Endothelial cell of umbilical vein (primary cell): ENCODE results near the gene CTDSPL. TPM values are rescaled to one million over a fixed set of nuclear protein-coding genes. Genes with fewer than 3 reads are reported as not detected.

Source experiments
- BruUV-seq: library from RNA; stranded (reverse); fragments of 400-500 nt; replicated peaks from 2 replicates; lab custom pipeline; 2021; lab: Mats Ljungman, UMichigan
- CTCF ChIA-PET: fragments of 300-600, 350-600 bp; sonication (Branson Sonifier 250); formaldehyde crosslinking; loops from one replicate; lab custom pipeline; 2021; ENCODE audit warnings: antibody characterized with exemption, inconsistent platforms; lab: Charles Lee
- POLR2A ChIA-PET: fragments of 300-600, 350-600 bp; sonication (Branson Sonifier 250); formaldehyde crosslinking; loops from one replicate; lab custom pipeline; 2021; ENCODE audit warnings: antibody characterized with exemption, inconsistent platforms; lab: Charles Lee
- DNase-seq: peaks from one replicate; pipeline ENCODE4 v3.0.0-alpha.2; 2011; ENCODE audit warnings: low read depth, low spot score
- FAIRE-seq: peaks from 2 replicates; lab custom pipeline; 2011; peaks lifted over from hg19 to GRCh38; lab: Jason Lieb, UNC
- H2AFZ ChIP-seq: 2 replicates; pipeline ENCODE4 v1.6.0; 2012; ENCODE audit warnings: low read depth, low read length, control low read depth, inconsistent platforms
- H3K27ac ChIP-seq: 2 replicates; pipeline ENCODE4 v1.5.1; 2011; ENCODE audit warnings: low read depth, mild to moderate bottlenecking, control low read depth, low read length, moderate library complexity; ENCODE audit not compliant: insufficient read depth
- H3K27me3 ChIP-seq, 2 experiments: 2 replicates each; pipeline versions ENCODE4 v1.6.0 to v1.6.1; 2011; ENCODE audit warnings: low read length in 2 of 2, mixed read lengths in 1 of 2; ENCODE audit not compliant: control insufficient read depth in 2 of 2, insufficient read depth in 2 of 2
- H3K36me3 ChIP-seq, 2 experiments: 2 replicates in 1 of 2; 3 replicates in 1 of 2; pipeline ENCODE4 v1.5.1; 2011; ENCODE audit warnings: low read length in 2 of 2, mild to moderate bottlenecking in 1 of 2, moderate library complexity in 1 of 2; ENCODE audit not compliant: control insufficient read depth in 2 of 2, insufficient read depth in 2 of 2; ENCODE audit errors: extremely low read depth in 1 of 2
- H3K4me1 ChIP-seq: 3 replicates; pipeline ENCODE4 v1.5.1; 2011; ENCODE audit warnings: mild to moderate bottlenecking, low read length; ENCODE audit not compliant: control insufficient read depth, insufficient read depth; ENCODE audit errors: extremely low read depth
- H3K4me2 ChIP-seq: 2 replicates; pipeline ENCODE4 v1.6.1; 2011; ENCODE audit warnings: low read length, control low read depth, mixed read lengths; ENCODE audit not compliant: insufficient read depth
- H3K4me3 ChIP-seq, 3 experiments: fragments of 200-600 bp in 1 of 3; sonication (generic), shearing (Covaris generic) in 1 of 3; replicated peaks in 1 of 3; 2 replicates each; pipeline ENCODE4 v1.5.1; 2011 to 2016; ENCODE audit warnings: control low read depth in 3 of 3, low read length in 3 of 3, mild to moderate bottlenecking in 2 of 3, inconsistent platforms in 1 of 3, low read depth in 1 of 3, moderate library complexity in 1 of 3; ENCODE audit not compliant: insufficient read depth in 1 of 3
- H3K79me2 ChIP-seq: 2 replicates; pipeline ENCODE4 v1.6.0; 2012; ENCODE audit warnings: low read length, inconsistent platforms; ENCODE audit not compliant: control insufficient read depth, insufficient read depth
- H3K9ac ChIP-seq: replicated peaks from 2 replicates; pipeline ENCODE3; 2011; ENCODE audit warnings: low read length, control low read depth; ENCODE audit not compliant: insufficient read depth; ENCODE audit errors: extremely low read depth
- H3K9me1 ChIP-seq: replicated peaks from 3 replicates; pipeline ENCODE4 v1.6.0; 2011; ENCODE audit warnings: mild to moderate bottlenecking, low read length; ENCODE audit not compliant: control insufficient read depth, insufficient read depth; ENCODE audit errors: extremely low read depth
- H3K9me3 ChIP-seq: replicated peaks from 2 replicates; pipeline ENCODE4 v1.5.1; 2012; ENCODE audit warnings: low read length, inconsistent platforms; ENCODE audit not compliant: control insufficient read depth, insufficient read depth
- H4K20me1 ChIP-seq: replicated peaks from 2 replicates; pipeline ENCODE3; 2011; ENCODE audit warnings: mild to moderate bottlenecking, low read length; ENCODE audit not compliant: control insufficient read depth, insufficient read depth; ENCODE audit errors: extremely low read depth
- JUN ChIP-seq: IDR thresholded peaks from 2 replicates; pipeline ENCODE4 v1.6.1; 2011; ENCODE audit warnings: borderline replicate concordance, low read depth; ENCODE audit not compliant: insufficient read length, insufficient read depth
- dilution Hi-C: fragments of 300-500 bp; cut with MboI; formaldehyde crosslinking; loops from one replicate; pipeline ENCODE4 v1.15.0; 2019; ENCODE audit warnings: low sequenced_read_pairs; ENCODE audit not compliant: extremely low pct_ligation_motif_present
- intact Hi-C: fragments of 100-400 bp; cut with micrococcal nuclease; formaldehyde crosslinking; loops from one replicate; pipeline ENCODE4 v1.10.0; 2022
- polyA plus RNA-seq, 4 experiments: library from polyadenylated mRNA; depleted of rRNA in 3 of 4; stranded (reverse) in 3 of 4; unstranded in 1 of 4; fragments of >200 nt; gene quantifications; 2 replicates each; pipeline versions ENCODE4 v1.2.1 to v1.2.3, GENCODE V29; 2011 to 2012; ENCODE audit warnings: missing spikeins in 1 of 4
- total RNA-seq: library from RNA; stranded (reverse); gene quantifications from 2 replicates; pipeline ENCODE4 v1.2.3, GENCODE V29; 2021
- TF ChIP-seq, protein P1 (sequence below), 2 donors: IDR thresholded peaks; 1 replicate in 1 of 2; 2 replicates in 1 of 2; pipeline ENCODE4 v1.5.1; 2011; ENCODE audit warnings: low read length in 2 of 2, mild to moderate bottlenecking in 2 of 2, moderate library complexity in 2 of 2, control low read depth in 1 of 2, inconsistent platforms in 1 of 2, low read depth in 1 of 2; ENCODE audit not compliant: insufficient read depth in 1 of 2; ENCODE audit errors: extremely low read depth in 1 of 2

The CTDSPL gene
- total and polyA plus RNA-seq, 2 donors (not counting 3 experiments of a cell fraction or from before 2014, with no cell fraction given): 30.1 to 43.2 TPM

DNA sequence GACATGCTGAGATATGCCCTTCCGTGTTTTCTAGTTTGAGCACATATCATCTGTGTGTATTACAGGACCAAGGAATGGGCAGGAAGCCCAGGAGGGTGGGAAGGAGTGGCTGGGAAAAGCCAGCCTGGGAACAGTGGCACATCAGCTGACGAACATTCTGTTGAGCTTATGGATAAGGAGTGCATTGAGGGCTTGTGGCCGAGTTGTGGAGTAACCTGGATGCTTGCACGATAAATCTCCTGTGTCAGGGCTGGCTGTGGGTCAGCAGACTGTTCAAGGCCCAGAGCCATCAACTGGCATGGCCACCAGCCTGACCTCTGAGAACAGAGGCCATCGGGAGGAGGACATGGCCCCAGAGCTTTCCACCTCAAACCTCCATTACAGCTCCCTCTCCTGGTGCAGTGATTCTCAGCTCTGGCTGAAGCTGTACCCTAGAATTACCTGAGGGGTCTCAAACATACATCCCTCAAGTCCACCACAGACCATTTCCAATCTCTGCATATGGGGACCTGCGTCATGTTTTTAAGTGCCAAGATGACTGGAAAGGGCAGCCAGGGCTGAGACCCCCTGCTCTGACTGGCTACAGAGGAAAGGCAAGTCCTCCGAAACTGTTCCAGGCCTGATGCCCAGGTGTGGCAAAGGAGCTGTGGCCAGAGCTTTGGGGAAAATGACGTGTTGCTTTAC lies 124.1 kb downstream of the CTDSPL start:
- Histone ChIP-seq H3K27ac (no peak overlapping the region), H3K79me2 (no peaks in the 10 kb centered on the region), H3K27me3 (no peaks in the 10 kb centered on the region), H3K4me2 (no peak overlapping the region), H3K9me1 (no peaks in the 10 kb centered on the region), H3K9me3 (no peaks in the 10 kb centered on the region), H3K36me3 (peaks cover 0 to 3% of the 10 kb centered on the region in 2 experiments), H2AFZ (no peak overlapping the region), H3K4me3 (no peak overlapping the region), H4K20me1 (no peaks in the 10 kb centered on the region), H3K4me1 (no peaks in the 10 kb centered on the region), H3K9ac (no peak overlapping the region)
- CTCF ChIA-PET: interaction anchor here (1.2 to 6.4 kb wide), 4 partner anchors 8 to 130 kb away, joined by 3 to 35 read pairs (median 9); no protein-coding TSS in a partner anchor
- POLR2A ChIA-PET: no interaction called here
- no TSS peak for BruUV-seq
- dilution Hi-C loops: no loop called here
- FAIRE-seq: peak; percentile 8
- intact Hi-C loops: no loop called here
- TF ChIP-seq JUN: no peak
- TF ChIP-seq, protein P1, sequence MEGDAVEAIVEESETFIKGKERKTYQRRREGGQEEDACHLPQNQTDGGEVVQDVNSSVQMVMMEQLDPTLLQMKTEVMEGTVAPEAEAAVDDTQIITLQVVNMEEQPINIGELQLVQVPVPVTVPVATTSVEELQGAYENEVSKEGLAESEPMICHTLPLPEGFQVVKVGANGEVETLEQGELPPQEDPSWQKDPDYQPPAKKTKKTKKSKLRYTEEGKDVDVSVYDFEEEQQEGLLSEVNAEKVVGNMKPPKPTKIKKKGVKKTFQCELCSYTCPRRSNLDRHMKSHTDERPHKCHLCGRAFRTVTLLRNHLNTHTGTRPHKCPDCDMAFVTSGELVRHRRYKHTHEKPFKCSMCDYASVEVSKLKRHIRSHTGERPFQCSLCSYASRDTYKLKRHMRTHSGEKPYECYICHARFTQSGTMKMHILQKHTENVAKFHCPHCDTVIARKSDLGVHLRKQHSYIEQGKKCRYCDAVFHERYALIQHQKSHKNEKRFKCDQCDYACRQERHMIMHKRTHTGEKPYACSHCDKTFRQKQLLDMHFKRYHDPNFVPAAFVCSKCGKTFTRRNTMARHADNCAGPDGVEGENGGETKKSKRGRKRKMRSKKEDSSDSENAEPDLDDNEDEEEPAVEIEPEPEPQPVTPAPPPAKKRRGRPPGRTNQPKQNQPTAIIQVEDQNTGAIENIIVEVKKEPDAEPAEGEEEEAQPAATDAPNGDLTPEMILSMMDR (IDR thresholded peaks at IDR 0.05; ENCODE audit: extremely low read depth in 1 of 2, insufficient read depth in 1 of 2, low read depth in 1 of 2, low read length in 2 of 2): peak in 1 of 2 donors; percentile 1
- no peak for DNase-seq
